NB4 (cell line): ENCODE measurements around the gene ACBD6.

ENCODE experiments used
- CTCF ChIP-seq: IDR thresholded peaks from one replicate; pipeline ENCODE4 v1.5.1; 2012; ENCODE audit warnings: low read depth, low read length
- POLR2A ChIP-seq: IDR thresholded peaks from 2 replicates; pipeline ENCODE4 v1.6.1; 2011; ENCODE audit warnings: mild to moderate bottlenecking; ENCODE audit not compliant: insufficient read length; ENCODE audit errors: extremely low read depth

GRCh38 chr1:180268556-180269075, 233.8 kb downstream of the ACBD6 start:
- TF ChIP-seq CTCF (no peak), POLR2A (no peak)
